CD14-positive monocyte (primary cell): ENCODE data around the gene TRIM44. TPM values are rescaled to one million over a fixed set of nuclear protein-coding genes. Genes with fewer than 3 reads are reported as not detected.

Experiments
- DNase-seq, 3 donors: peaks; one replicate each; pipeline ENCODE4 v3.0.0-alpha.2; 2011 to 2022
- H2AFZ ChIP-seq: 2 replicates; pipeline ENCODE4 v1.6.0; 2012; ENCODE audit warnings: mild to moderate bottlenecking, low read depth, low read length, inconsistent platforms; ENCODE audit not compliant: insufficient read depth, poor library complexity, severe bottlenecking
- H3K27ac ChIP-seq, 2 donors: 1 replicate in 1 of 2; 2 replicates in 1 of 2; pipeline ENCODE4 v1.5.1; 2012 to 2013; ENCODE audit warnings: low read length in 2 of 2, control low read depth in 1 of 2, inconsistent platforms in 1 of 2, low read depth in 1 of 2, mild to moderate bottlenecking in 1 of 2
- H3K27me3 ChIP-seq, 2 donors: one replicate each; pipeline versions ENCODE4 v1.6.0 to v1.6.1; 2011 to 2013; ENCODE audit warnings: low read length in 2 of 2; ENCODE audit not compliant: control insufficient read depth in 2 of 2, insufficient read depth in 2 of 2
- H3K36me3 ChIP-seq, 2 donors: replicated peaks in 1 of 2; 1 replicate in 1 of 2; 2 replicates in 1 of 2; pipeline versions ENCODE4 v1.5.1 to v1.6.1; 2012 to 2013; ENCODE audit warnings: low read length in 2 of 2, control low read depth in 1 of 2, inconsistent platforms in 1 of 2, mild to moderate bottlenecking in 1 of 2; ENCODE audit not compliant: insufficient read depth in 2 of 2, control insufficient read depth in 1 of 2
- H3K4me1 ChIP-seq, 2 donors: 1 replicate in 1 of 2; 2 replicates in 1 of 2; pipeline versions ENCODE4 v1.5.1 to v1.6.1; 2012 to 2013; ENCODE audit warnings: low read length in 2 of 2, control low read depth in 1 of 2, inconsistent platforms in 1 of 2, mild to moderate bottlenecking in 1 of 2, moderate library complexity in 1 of 2; ENCODE audit not compliant: insufficient read depth in 2 of 2, control insufficient read depth in 1 of 2
- H3K4me2 ChIP-seq: replicated peaks from 2 replicates; pipeline ENCODE3; 2012; ENCODE audit warnings: low read length, moderate library complexity, mild to moderate bottlenecking; ENCODE audit not compliant: poor library complexity, severe bottlenecking; ENCODE audit errors: extremely low read depth
- H3K4me3 ChIP-seq, 3 experiments: fragments of 200-600 bp in 1 of 3; sonication (generic) in 1 of 3; replicated peaks in 1 of 3; 1 replicate in 2 of 3; 2 replicates in 1 of 3; pipeline ENCODE4 v1.5.1; 2011 to 2013; ENCODE audit warnings: low read length in 3 of 3, mild to moderate bottlenecking in 3 of 3, control low read depth in 2 of 3, low read depth in 2 of 3, inconsistent platforms in 1 of 3, moderate library complexity in 1 of 3
- H3K79me2 ChIP-seq: 2 replicates; pipeline ENCODE4 v1.6.0; 2012; ENCODE audit warnings: mild to moderate bottlenecking, control low read depth, inconsistent platforms, low read length, moderate library complexity; ENCODE audit not compliant: insufficient read depth
- H3K9ac ChIP-seq: 2 replicates; pipeline ENCODE4 v1.6.0; 2017; ENCODE audit warnings: low read length, mild to moderate bottlenecking; ENCODE audit not compliant: insufficient read depth, poor library complexity, severe bottlenecking
- H3K9me3 ChIP-seq, 2 donors: replicated peaks in 1 of 2; 1 replicate in 1 of 2; 2 replicates in 1 of 2; pipeline versions ENCODE4 v1.5.1 to v1.6.1; 2012 to 2013; ENCODE audit warnings: low read length in 2 of 2, control low read depth in 1 of 2; ENCODE audit not compliant: control insufficient read depth in 1 of 2, insufficient read depth in 1 of 2
- H4K20me1 ChIP-seq: 2 replicates; pipeline ENCODE4 v1.6.0; 2012; ENCODE audit warnings: mild to moderate bottlenecking, low read length, control low read depth, moderate library complexity; ENCODE audit not compliant: insufficient read depth
- H3K27ac Mint-ChIP-seq, 7 donors: one replicate each; pipeline ENCODE4 v1.8.0; 2020; ENCODE audit warnings: mild to moderate bottlenecking in 7 of 7, mixed read lengths in 7 of 7, moderate library complexity in 6 of 7, inconsistent platforms in 2 of 7
- H3K27me3 Mint-ChIP-seq, 3 donors: one replicate each; pipeline ENCODE4 v1.8.0; 2021 to 2022; ENCODE audit warnings: low read depth in 3 of 3, mild to moderate bottlenecking in 3 of 3, mixed read lengths in 3 of 3, moderate library complexity in 3 of 3, inconsistent platforms in 1 of 3
- H3K36me3 Mint-ChIP-seq, 2 donors: one replicate each; pipeline ENCODE4 v1.8.0; 2020; ENCODE audit warnings: mixed read lengths in 2 of 2, inconsistent platforms in 1 of 2, mild to moderate bottlenecking in 1 of 2
- H3K4me1 Mint-ChIP-seq: one replicate; pipeline ENCODE4 v1.8.0; 2020; ENCODE audit warnings: mild to moderate bottlenecking, mixed read lengths
- H3K4me3 Mint-ChIP-seq, 2 donors: one replicate each; pipeline ENCODE4 v1.8.0; 2020; ENCODE audit warnings: mild to moderate bottlenecking in 2 of 2, mixed read lengths in 2 of 2, moderate library complexity in 1 of 2
- H3K9me3 Mint-ChIP-seq, 7 donors: one replicate each; pipeline ENCODE4 v1.8.0; 2020 to 2022; ENCODE audit warnings: mixed read lengths in 7 of 7, mild to moderate bottlenecking in 6 of 7, moderate library complexity in 6 of 7, inconsistent platforms in 2 of 7
- WGBS: methylation state at CpG from one replicate; pipeline ENCODE4 v1.1.5; 2013; ENCODE audit warnings: missing lambda C conversion rate; ENCODE audit not compliant: insufficient coverage; 5-methylcytosine and 5-hydroxymethylcytosine counted together
- intact Hi-C, 2 donors: fragments of 100-400 bp; cut with micrococcal nuclease; formaldehyde crosslinking; loops; one replicate each; pipeline versions ENCODE4 v1.15.0 to v1.15.1; 2023
- polyA plus RNA-seq, 3 donors: library from polyadenylated mRNA; depleted of rRNA in 1 of 3; unstranded in 2 of 3; stranded (reverse) in 1 of 3; fragments of 300-500 nt in 2 of 3; fragments of >200 nt in 1 of 3; fragmentation: Illumina TruSeq in 2 of 3; gene quantifications; 1 replicate in 2 of 3; 2 replicates in 1 of 3; pipeline ENCODE4 v1.2.3, GENCODE V29; 2012 to 2021
- TF ChIP-seq, protein P1 (sequence below): fragments of 200-600 bp; IDR thresholded peaks from one replicate; pipeline ENCODE4 v1.8.0; 2022; ENCODE audit warnings: antibody characterized with exemption, mild to moderate bottlenecking

The TRIM44 gene
- polyA plus RNA-seq, 3 donors = 25.3 to 47.1 (median 45.9) TPM

DNA sequence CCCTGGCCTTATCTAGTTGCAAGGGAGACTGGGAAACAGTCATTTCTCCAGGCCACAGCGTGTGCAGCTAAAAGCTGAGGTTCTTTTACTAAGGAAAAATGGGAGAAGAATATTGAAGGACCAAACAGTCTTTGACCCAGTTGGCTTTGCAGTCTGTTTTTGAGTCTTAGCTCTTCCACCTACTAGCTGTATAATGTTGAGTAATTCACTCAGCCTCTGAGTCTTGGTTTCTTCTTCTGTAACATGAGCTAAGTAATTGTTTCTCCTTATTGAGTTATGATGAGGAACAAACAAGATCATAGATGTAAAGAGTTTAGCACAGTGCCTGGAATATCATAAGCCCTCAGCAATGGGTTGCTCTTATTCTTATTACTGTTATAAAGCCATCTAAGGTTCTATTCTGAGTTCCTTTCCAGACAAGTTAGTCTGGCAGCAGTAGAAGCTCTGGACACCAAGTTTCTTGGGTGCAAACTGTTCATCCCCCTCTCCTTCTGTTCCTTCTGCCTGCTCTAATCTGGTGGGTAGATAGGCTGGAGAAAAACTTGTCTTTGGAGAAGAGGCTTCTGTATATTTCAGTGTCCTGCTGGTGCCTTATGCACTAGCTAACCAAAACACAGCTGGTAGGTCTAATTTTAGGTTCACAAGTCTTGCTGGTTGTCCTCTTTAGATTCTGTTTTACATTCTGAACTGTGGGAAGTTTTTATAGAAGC lies 13.5 kb downstream of the TRIM44 start:
- Mint-ChIP-seq H3K27me3 (no peaks in the 10 kb centered on the region), H3K36me3 (peaks cover 11 to 25% of the 10 kb centered on the region in 2 donors), H3K9me3 (peaks cover 0 to 2% (median 0%) of the 10 kb centered on the region in 7 donors), H3K4me3 (no peak overlapping the region), H3K4me1 (peaks cover 26% of the 10 kb centered on the region), H3K27ac (no peak overlapping the region)
- Histone ChIP-seq H3K4me1 (no peaks in the 10 kb centered on the region), H3K27me3 (no peaks in the 10 kb centered on the region), H3K36me3 (no peaks in the 10 kb centered on the region), H2AFZ (no peak overlapping the region), H3K27ac (no peak overlapping the region), H3K4me2 (no peak overlapping the region), H3K9me3 (no peaks in the 10 kb centered on the region), H3K79me2 (peaks cover 65% of the 10 kb centered on the region), H3K4me3 (no peak overlapping the region), H3K9ac (no peak overlapping the region), H4K20me1 (peaks cover 97% of the 10 kb centered on the region)
- no peak for DNase-seq
- intact Hi-C loops = no loop called here
- 88% methylated on average over 1 of the region's 1 CpG for WGBS
- TF ChIP-seq, protein P1, sequence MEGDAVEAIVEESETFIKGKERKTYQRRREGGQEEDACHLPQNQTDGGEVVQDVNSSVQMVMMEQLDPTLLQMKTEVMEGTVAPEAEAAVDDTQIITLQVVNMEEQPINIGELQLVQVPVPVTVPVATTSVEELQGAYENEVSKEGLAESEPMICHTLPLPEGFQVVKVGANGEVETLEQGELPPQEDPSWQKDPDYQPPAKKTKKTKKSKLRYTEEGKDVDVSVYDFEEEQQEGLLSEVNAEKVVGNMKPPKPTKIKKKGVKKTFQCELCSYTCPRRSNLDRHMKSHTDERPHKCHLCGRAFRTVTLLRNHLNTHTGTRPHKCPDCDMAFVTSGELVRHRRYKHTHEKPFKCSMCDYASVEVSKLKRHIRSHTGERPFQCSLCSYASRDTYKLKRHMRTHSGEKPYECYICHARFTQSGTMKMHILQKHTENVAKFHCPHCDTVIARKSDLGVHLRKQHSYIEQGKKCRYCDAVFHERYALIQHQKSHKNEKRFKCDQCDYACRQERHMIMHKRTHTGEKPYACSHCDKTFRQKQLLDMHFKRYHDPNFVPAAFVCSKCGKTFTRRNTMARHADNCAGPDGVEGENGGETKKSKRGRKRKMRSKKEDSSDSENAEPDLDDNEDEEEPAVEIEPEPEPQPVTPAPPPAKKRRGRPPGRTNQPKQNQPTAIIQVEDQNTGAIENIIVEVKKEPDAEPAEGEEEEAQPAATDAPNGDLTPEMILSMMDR = no peak

- no peaks in the 10 kb centered on the region for H3K4me1 ChIP-seq
- H3K79me2 ChIP-seq = peaks cover 65% of the 10 kb centered on the region
- H3K9me3 Mint-ChIP-seq = peaks cover 0 to 2% (median 0%) of the 10 kb centered on the region in 7 donors
These were observed 14.0 kb downstream of the TRIM44 start for GRCh38 chr11:35676611-35676965.

More at GRCh38 chr11:35676611-35676965, 14.0 kb downstream of the TRIM44 start:
- H3K27me3 ChIP-seq = no peaks in the 10 kb centered on the region
- Mint-ChIP-seq H3K4me1 (peaks cover 26% of the 10 kb centered on the region), H3K27me3 (no peaks in the 10 kb centered on the region), H3K4me3 (no peak overlapping the region), H3K36me3 (peaks cover 10 to 28% of the 10 kb centered on the region in 2 donors), H3K27ac (no peak overlapping the region)
- DNase-seq = no peak
- H3K4me3 ChIP-seq = no peak overlapping the region
- H4K20me1 ChIP-seq = peaks cover 97% of the 10 kb centered on the region
- TF ChIP-seq, protein P1 = no peak
- intact Hi-C loops = no loop called here
- no peak overlapping the region for H3K9ac ChIP-seq
- H3K36me3 ChIP-seq = no peaks in the 10 kb centered on the region
- H3K9me3 ChIP-seq = no peaks in the 10 kb centered on the region
- no CpG with 5 or more reads among the region's 1 CpG for WGBS
- no peak overlapping the region for H2AFZ ChIP-seq
- no peak overlapping the region for H3K27ac ChIP-seq
- no peak overlapping the region for H3K4me2 ChIP-seq
